ENCODE measurements around the gene NXF2. TPM values are rescaled to one million over a fixed set of nuclear protein-coding genes. Genes with fewer than 3 reads are reported as not detected.
"Not testable (repeated sequence)": the region's sequence is repeated elsewhere in the genome, so short reads cannot be mapped to it uniquely, and the experiment has no call there.

NXF2 gene, protein sequence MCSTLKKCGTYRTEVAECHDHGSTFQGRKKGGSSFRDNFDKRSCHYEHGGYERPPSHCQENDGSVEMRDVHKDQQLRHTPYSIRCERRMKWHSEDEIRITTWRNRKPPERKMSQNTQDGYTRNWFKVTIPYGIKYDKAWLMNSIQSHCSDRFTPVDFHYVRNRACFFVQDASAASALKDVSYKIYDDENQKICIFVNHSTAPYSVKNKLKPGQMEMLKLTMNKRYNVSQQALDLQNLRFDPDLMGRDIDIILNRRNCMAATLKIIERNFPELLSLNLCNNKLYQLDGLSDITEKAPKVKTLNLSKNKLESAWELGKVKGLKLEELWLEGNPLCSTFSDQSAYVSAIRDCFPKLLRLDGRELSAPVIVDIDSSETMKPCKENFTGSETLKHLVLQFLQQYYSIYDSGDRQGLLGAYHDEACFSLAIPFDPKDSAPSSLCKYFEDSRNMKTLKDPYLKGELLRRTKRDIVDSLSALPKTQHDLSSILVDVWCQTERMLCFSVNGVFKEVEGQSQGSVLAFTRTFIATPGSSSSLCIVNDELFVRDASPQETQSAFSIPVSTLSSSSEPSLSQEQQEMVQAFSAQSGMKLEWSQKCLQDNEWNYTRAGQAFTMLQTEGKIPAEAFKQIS
- total RNA-seq (2022) (not detected in 2 replicates), Bru-seq, nascent RNA (not detected), BruChase-seq, experiment 1, labeled RNA remaining after a 6-hour chase (not detected), BruChase-seq, experiment 2, labeled RNA remaining after a 2-hour chase (percentile 0 among the genes with signal in this experiment)
- long read RNA-seq = 0 reads

DNA sequence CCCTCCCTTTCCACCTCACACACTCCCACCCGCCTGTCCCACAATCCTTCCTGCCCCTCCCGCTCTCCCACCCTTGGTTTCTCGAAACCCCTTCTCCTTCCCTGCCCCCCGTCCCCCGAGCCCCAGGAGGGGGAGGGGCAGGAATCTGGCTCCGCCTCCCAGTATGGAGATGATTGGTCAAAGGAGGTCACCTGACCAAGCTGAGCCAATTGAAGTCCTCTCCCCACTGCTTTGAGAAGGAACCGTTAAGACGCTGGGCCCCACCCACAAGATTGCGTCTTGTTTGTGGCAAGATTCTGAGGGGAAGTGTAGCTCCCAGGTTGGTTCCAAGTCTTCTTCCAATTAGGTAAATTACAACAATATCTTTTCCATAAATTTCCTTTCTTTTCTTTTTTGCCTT lies at the start of gene NXF2:
TSS of gene NXF2 (plus strand) at position 275 of the 400 bp plus-strand sequence. CDS start 59,912 bp downstream, outside the sequence.
- H3K9me3 Mint-ChIP-seq (ENCODE audit: unreplicated experiment); H3K27me3 Mint-ChIP-seq (ENCODE audit: insufficient read depth, unreplicated experiment); intact Hi-C loops (cut with micrococcal nuclease); H3K36me3 Mint-ChIP-seq (ENCODE audit: insufficient read depth, unreplicated experiment); BruUV-seq (replicated peaks); H3K27ac Mint-ChIP-seq (ENCODE audit: low read depth, unreplicated experiment); H3K4me3 Mint-ChIP-seq (ENCODE audit: unreplicated experiment); POLR2A ChIA-PET; H3K4me1 Mint-ChIP-seq (ENCODE audit: insufficient read depth, unreplicated experiment); CTCF ChIA-PET; DNase-seq (ENCODE audit: unreplicated experiment): not testable (repeated sequence)

DNA sequence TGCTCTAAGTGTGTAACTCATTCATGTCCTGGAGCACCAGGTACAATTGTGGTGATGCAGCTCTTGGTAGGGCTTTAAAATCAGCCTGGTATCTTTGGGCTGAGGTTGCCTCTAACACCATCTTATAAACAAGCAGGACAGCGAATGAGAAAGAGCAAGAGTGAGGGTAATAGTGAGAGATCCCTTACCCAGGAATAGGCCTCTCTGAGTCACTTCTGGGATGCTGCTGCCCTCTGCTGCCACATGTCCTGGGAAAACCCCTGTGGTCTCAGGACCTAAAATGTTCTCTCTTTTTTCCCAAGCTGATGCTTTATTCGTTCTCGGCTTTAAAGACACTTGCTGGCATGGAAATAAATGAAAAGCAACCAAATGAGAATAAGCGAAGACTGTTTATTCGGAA lies 39.0 kb upstream of the NXF2 start:
- H3K9me3 Mint-ChIP-seq (ENCODE audit: unreplicated experiment); POLR2A ChIA-PET; H3K36me3 Mint-ChIP-seq (ENCODE audit: insufficient read depth, unreplicated experiment); H3K4me3 Mint-ChIP-seq (ENCODE audit: unreplicated experiment); DNase-seq (ENCODE audit: unreplicated experiment); BruUV-seq (replicated peaks); H3K4me1 Mint-ChIP-seq (ENCODE audit: insufficient read depth, unreplicated experiment); H3K27me3 Mint-ChIP-seq (ENCODE audit: insufficient read depth, unreplicated experiment); CTCF ChIA-PET; H3K27ac Mint-ChIP-seq (ENCODE audit: low read depth, unreplicated experiment); intact Hi-C loops (cut with micrococcal nuclease): not testable (repeated sequence)

DNA sequence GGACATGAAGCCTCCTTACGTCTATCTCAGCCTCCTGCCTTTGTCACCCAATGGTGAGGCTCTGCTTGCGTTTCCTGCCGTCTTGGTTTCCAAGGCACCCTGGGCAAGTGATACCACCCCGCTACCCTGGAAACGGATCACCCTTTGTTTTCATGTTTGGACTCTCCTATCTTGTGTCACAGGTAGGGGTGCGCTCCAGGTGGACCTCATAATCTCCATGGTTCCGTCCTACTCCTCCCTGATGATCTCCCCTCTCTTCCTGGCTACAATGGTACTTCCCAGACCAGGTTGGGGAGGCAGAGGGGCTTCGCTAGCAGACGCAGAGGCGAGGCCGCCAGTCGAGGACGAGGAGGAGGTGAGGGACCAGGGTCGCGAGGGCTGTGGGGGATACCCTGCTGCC lies 32.0 kb upstream of the NXF2 start, which contains the start of gene TCP11X1:
TSS of gene TCP11X1 (plus strand) at position 316 of the 400 bp plus-strand sequence.
- BruUV-seq (replicated peaks); DNase-seq (ENCODE audit: unreplicated experiment); CTCF ChIA-PET; H3K36me3 Mint-ChIP-seq (ENCODE audit: insufficient read depth, unreplicated experiment); H3K4me1 Mint-ChIP-seq (ENCODE audit: insufficient read depth, unreplicated experiment); H3K4me3 Mint-ChIP-seq (ENCODE audit: unreplicated experiment); POLR2A ChIA-PET; intact Hi-C loops (cut with micrococcal nuclease); H3K27me3 Mint-ChIP-seq (ENCODE audit: insufficient read depth, unreplicated experiment); H3K9me3 Mint-ChIP-seq (ENCODE audit: unreplicated experiment); H3K27ac Mint-ChIP-seq (ENCODE audit: low read depth, unreplicated experiment): not testable (repeated sequence)

DNA sequence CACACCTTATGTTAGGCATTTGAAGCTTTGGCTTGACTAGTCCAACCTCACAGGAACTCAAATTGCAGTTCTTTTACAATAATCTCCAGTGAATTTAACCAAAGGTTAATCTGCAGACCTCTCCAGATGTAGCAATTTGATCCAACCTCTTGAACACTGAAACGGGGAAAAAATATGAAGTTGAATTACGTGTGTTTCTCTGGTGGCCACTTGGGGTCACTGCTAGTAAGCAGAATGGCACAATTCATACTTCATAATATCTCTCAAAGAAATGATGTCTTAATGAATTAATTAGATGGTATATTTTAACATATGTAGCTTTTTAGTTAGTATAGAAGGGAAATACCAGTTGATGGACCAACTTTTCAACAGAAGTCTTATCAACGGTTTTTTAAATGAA lies 30.5 kb upstream of the NXF2 start:
- BruUV-seq (replicated peaks); H3K4me1 Mint-ChIP-seq (ENCODE audit: insufficient read depth, unreplicated experiment); POLR2A ChIA-PET; CTCF ChIA-PET; H3K27me3 Mint-ChIP-seq (ENCODE audit: insufficient read depth, unreplicated experiment); intact Hi-C loops (cut with micrococcal nuclease); H3K4me3 Mint-ChIP-seq (ENCODE audit: unreplicated experiment); H3K9me3 Mint-ChIP-seq (ENCODE audit: unreplicated experiment); H3K27ac Mint-ChIP-seq (ENCODE audit: low read depth, unreplicated experiment); H3K36me3 Mint-ChIP-seq (ENCODE audit: insufficient read depth, unreplicated experiment); DNase-seq (ENCODE audit: unreplicated experiment): not testable (repeated sequence)

DNA sequence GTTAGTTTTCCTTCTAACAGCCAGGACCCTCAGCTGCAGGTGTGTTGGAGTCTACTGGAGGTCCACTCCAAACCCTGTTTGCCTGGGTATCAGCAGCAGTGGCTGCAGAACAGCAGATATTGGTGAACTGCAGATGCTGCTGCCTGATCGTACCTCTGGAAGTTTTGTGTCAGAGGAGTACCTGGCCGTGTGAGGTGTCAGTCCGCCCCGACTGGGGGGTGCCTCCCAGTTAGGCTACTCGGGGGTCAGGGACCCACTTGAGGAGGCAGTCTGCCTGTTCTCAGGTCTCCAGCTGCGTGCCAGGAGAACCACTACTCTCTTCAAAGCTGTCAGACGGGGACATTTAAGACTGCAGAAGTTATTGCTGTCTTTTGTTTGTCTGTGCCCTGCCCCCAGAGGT lies 11.3 kb upstream of the NXF2 start:
- BruUV-seq (replicated peaks); DNase-seq (ENCODE audit: unreplicated experiment); CTCF ChIA-PET; intact Hi-C loops (cut with micrococcal nuclease); H3K4me3 Mint-ChIP-seq (ENCODE audit: unreplicated experiment); H3K27ac Mint-ChIP-seq (ENCODE audit: low read depth, unreplicated experiment); H3K9me3 Mint-ChIP-seq (ENCODE audit: unreplicated experiment); H3K4me1 Mint-ChIP-seq (ENCODE audit: insufficient read depth, unreplicated experiment); H3K36me3 Mint-ChIP-seq (ENCODE audit: insufficient read depth, unreplicated experiment); H3K27me3 Mint-ChIP-seq (ENCODE audit: insufficient read depth, unreplicated experiment); POLR2A ChIA-PET: not testable (repeated sequence)

DNA sequence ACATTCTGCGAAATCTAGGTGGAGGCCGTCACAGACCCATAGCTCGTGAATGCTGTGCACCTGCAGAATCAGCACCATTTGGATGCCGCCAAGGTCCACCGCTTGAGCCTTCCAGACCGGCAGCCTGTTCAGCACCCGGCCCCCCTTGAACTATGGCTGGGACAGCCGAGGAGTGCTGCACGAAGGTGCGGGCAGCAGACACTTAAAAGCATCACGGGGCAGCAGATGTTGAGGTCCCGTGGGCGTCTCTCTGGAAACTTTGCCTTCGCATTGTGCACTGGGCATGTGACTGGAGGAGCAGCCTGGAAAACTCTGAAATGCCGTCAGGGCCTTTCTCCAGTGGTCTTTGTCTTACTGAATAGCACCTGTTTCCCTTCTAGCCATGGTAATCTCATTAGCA lies 6.7 kb upstream of the NXF2 start:
- POLR2A ChIA-PET; H3K36me3 Mint-ChIP-seq (ENCODE audit: insufficient read depth, unreplicated experiment); CTCF ChIA-PET; H3K27me3 Mint-ChIP-seq (ENCODE audit: insufficient read depth, unreplicated experiment); H3K4me3 Mint-ChIP-seq (ENCODE audit: unreplicated experiment); H3K4me1 Mint-ChIP-seq (ENCODE audit: insufficient read depth, unreplicated experiment); DNase-seq (ENCODE audit: unreplicated experiment); H3K27ac Mint-ChIP-seq (ENCODE audit: low read depth, unreplicated experiment); H3K9me3 Mint-ChIP-seq (ENCODE audit: unreplicated experiment); intact Hi-C loops (cut with micrococcal nuclease); BruUV-seq (replicated peaks): not testable (repeated sequence)

DNA sequence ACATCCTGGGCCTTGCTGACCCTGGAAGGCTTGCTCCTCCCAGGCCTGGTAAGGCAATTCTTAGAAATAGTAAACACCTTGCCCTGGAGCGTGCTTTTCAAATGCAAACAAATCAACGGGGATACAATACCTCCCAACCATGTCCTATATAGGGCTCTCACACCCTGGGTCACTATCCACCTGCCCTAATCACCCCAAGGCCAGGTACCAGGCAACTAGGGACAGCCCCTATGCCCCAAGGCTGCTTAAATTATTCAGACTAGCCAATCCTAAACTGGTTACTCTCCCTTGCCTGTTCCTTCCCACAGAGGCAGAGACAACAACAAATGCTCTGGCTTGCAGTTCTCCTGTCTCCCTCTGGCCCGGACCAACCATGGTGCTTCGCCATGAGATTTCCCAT lies 25.3 kb downstream of the NXF2 start:
- H3K4me1 Mint-ChIP-seq (ENCODE audit: insufficient read depth, unreplicated experiment); H3K27me3 Mint-ChIP-seq (ENCODE audit: insufficient read depth, unreplicated experiment); H3K9me3 Mint-ChIP-seq (ENCODE audit: unreplicated experiment); POLR2A ChIA-PET; BruUV-seq (replicated peaks); H3K27ac Mint-ChIP-seq (ENCODE audit: low read depth, unreplicated experiment); DNase-seq (ENCODE audit: unreplicated experiment); CTCF ChIA-PET; intact Hi-C loops (cut with micrococcal nuclease); H3K4me3 Mint-ChIP-seq (ENCODE audit: unreplicated experiment); H3K36me3 Mint-ChIP-seq (ENCODE audit: insufficient read depth, unreplicated experiment): not testable (repeated sequence)

Data from MCF 10A (cell line).